Neuron (in vitro differentiated cells): ENCODE results near the gene WDR35.
A peak's percentile ranks its signal among the peaks of the same experiment; 100 is the strongest.
"Not testable (repeated sequence)": the region's sequence is repeated elsewhere in the genome, so short reads cannot be mapped to it uniquely, and the experiment has no call there.

Experiments used
- H2AFZ ChIP-seq: one replicate; pipeline ENCODE4 v1.6.1; 2013; ENCODE audit warnings: low read depth, mild to moderate bottlenecking, inconsistent platforms, low read length, moderate library complexity
- H3K27me3 ChIP-seq: one replicate; pipeline ENCODE4 v1.6.1; 2013; ENCODE audit warnings: low read length; ENCODE audit not compliant: insufficient read depth
- H3K36me3 ChIP-seq: one replicate; pipeline ENCODE4 v1.6.1; 2013; ENCODE audit warnings: low read length; ENCODE audit not compliant: insufficient read depth
- H3K4me1 ChIP-seq: one replicate; pipeline ENCODE4 v1.6.1; 2013; ENCODE audit warnings: low read length; ENCODE audit not compliant: insufficient read depth
- H3K4me3 ChIP-seq: 2 replicates; pipeline ENCODE4 v1.5.1; 2013; ENCODE audit warnings: mild to moderate bottlenecking, low read length, moderate library complexity
- H3K9me3 ChIP-seq: one replicate; pipeline ENCODE4 v1.6.1; 2013; ENCODE audit warnings: low read length

Gene WDR35

DNA sequence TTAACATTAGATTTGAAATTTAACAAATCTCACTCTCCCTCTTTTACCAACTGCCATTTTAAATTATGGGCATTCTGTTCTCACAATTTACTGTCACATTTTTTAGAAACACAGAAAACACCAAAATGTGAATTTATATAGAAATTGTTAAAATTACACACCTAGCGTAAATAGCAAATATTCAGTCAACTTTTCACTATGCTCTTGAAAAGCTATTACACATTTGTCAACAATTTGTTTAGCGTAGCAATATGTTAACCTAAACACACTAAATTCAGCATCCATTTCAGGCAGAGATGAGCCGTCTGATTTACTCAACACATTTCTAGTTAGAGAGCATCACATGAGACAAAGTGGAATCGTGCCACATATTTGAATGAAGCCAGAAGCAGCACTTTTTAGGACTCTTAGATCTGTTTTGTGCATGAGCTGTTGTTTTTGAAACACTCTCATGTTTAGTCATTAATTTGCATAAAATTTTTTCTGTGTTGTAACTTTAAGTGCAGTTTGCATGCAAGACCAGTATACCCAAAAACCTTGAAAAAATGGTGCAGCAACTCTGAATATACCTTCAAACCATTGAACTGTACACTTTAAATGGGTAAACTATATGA is 96.3 kb downstream of the WDR35 start:
- no peaks in the 10 kb centered on the region for H3K9me3 ChIP-seq
- no peaks in the 10 kb centered on the region for H3K27me3 ChIP-seq
- no peak overlapping the region for H3K4me3 ChIP-seq
- H2AFZ ChIP-seq, result no peak overlapping the region
- peaks cover 28% of the 10 kb centered on the region for H3K4me1 ChIP-seq
- no peaks in the 10 kb centered on the region for H3K36me3 ChIP-seq

DNA sequence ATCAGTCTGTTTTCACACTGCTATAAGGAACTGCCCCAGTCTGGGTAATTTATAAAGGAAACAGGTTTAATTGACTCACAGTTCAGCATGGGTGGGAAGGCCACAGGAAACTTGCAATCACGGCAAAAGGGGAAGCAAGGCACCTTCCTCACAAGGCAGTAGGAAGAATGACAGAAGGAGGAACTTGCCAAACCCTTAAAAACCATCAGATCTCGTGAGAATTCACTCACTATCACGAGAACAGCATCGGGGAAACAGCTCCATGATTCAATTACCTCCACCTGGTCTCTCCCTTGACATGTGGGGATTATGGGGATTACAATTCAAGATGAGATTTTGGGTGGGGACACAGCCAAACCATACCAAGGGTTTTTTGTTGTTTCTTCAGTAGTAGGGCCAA is 97.9 kb downstream of the WDR35 start:
- not testable (repeated sequence) for H2AFZ ChIP-seq, H3K36me3 ChIP-seq, H3K9me3 ChIP-seq, H3K27me3 ChIP-seq, H3K4me3 ChIP-seq
- H3K4me1 ChIP-seq, result peaks cover 14% of the 10 kb centered on the region

DNA sequence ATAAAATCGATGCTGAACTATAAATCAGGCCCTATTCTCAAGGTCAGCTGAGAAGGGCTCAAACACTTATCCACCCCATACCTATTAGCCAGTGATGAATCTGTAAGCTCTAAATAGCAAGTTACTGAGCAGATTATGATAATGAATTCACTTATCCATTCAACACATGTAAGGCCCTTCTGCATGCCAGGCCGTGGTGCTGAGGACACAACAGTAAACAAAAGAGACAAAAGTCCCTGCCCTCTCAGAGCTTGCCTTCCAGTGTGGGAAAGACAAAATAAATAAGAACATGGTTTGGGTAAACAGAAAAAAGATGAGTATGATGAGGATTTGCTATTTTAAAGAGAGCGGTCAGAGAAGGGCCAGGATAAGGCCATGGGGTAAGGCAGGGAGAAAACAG is 99.8 kb downstream of the WDR35 start:
- no peaks in the 10 kb centered on the region for H3K36me3 ChIP-seq
- peaks cover 9% of the 10 kb centered on the region for H3K4me1 ChIP-seq
- H3K27me3 ChIP-seq, result no peaks in the 10 kb centered on the region
- no peaks in the 10 kb centered on the region for H3K9me3 ChIP-seq
- H3K4me3 ChIP-seq, result no peak overlapping the region
- H2AFZ ChIP-seq, result peak overlapping the region; percentile 21

DNA sequence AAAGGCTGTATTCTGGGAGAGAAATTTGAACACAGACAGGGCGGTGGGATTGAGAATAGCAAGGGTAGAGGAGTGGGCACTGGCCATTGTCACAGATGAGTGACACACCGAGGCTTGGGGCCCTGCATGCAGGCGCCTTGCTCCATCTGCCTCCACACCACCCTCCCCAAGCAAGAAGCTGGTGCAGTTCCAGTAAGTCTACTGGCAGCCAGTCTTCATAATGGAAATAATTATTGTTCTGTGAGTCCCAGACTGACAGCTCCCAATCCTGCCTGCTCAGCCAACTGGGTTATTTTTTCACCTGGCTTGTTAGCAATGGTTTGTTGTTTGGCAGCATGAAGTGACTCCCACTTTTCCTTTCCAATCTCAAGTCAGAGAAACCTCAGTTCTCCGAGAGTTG is 101.1 kb downstream of the WDR35 start:
- no peaks in the 10 kb centered on the region for H3K27me3 ChIP-seq
- no peak overlapping the region for H3K4me3 ChIP-seq
- no peaks in the 10 kb centered on the region for H3K9me3 ChIP-seq
- peaks cover 9% of the 10 kb centered on the region for H3K4me1 ChIP-seq
- no peaks in the 10 kb centered on the region for H3K36me3 ChIP-seq
- no peak overlapping the region for H2AFZ ChIP-seq

DNA sequence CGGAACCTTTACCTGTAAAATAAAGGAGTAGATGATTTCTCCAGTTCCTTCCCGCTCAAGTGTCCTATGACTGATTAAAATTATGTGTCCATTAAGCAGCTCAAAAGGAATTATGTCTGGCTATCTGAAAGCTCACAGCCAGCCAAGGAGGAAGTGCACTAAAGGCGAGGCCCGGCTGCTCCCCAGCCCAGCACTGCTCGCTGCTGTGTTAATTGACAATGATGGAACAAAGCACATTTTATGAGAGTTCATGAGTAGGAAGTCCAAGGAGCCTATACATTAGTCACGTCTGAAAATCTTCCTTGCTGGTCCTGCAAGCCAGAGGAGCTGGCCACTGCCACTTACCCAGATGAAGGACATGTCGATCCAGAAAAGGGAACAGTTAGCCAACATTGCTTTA is 102.4 kb downstream of the WDR35 start:
- H2AFZ ChIP-seq, result no peak overlapping the region
- no peaks in the 10 kb centered on the region for H3K36me3 ChIP-seq
- peaks cover 9% of the 10 kb centered on the region for H3K4me1 ChIP-seq
- H3K4me3 ChIP-seq, result no peak overlapping the region
- H3K9me3 ChIP-seq, result no peaks in the 10 kb centered on the region
- H3K27me3 ChIP-seq, result no peaks in the 10 kb centered on the region

DNA sequence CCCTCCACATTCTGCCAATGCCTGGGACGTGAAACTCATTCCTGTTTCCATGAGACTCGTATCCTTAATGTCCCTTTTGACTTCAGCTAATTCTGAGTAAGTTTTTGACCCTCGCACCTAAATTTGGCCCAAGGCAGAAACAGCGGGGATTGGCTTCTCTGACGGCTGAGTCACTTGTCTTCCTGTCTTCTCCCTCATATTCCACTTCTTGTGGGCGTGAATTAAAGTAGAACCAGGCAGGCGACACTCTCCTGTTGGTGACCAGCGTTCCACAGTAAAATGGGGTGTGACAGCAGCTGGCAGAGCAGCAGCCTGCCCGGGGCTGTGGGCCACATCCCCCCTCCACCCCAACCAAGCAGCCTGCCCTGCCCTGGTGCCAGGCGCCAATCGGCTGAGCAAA is 103.6 kb downstream of the WDR35 start:
- H3K36me3 ChIP-seq, result no peaks in the 10 kb centered on the region
- H3K4me1 ChIP-seq, result peaks cover 9% of the 10 kb centered on the region
- H3K27me3 ChIP-seq, result no peaks in the 10 kb centered on the region
- H3K4me3 ChIP-seq, result no peak overlapping the region
- H3K9me3 ChIP-seq, result no peaks in the 10 kb centered on the region
- H2AFZ ChIP-seq, result no peak overlapping the region

DNA sequence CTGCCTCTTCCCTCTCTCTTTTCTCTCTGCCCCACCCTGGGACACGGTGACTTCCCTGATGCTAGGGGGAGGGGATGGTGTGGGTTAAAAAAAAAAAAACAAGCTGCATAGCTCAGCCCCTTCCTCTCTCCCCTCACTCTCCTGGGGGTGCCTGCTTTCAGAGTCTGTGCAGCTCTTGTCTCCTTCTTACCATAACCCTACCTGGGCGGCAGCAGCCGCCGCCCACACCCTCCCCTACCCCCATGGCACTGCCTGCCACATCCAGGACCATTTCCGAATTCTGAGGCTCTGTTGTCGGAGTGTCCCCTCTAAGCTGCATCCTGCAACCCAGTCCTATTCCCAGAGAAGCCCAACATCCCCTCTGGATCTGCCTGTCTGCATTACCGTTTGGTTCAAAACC is 104.1 kb downstream of the WDR35 start:
- H3K36me3 ChIP-seq, result no peaks in the 10 kb centered on the region
- H3K27me3 ChIP-seq, result no peaks in the 10 kb centered on the region
- H2AFZ ChIP-seq, result no peak overlapping the region
- H3K4me3 ChIP-seq, result no peak overlapping the region
- H3K9me3 ChIP-seq, result no peaks in the 10 kb centered on the region
- peaks cover 9% of the 10 kb centered on the region for H3K4me1 ChIP-seq

DNA sequence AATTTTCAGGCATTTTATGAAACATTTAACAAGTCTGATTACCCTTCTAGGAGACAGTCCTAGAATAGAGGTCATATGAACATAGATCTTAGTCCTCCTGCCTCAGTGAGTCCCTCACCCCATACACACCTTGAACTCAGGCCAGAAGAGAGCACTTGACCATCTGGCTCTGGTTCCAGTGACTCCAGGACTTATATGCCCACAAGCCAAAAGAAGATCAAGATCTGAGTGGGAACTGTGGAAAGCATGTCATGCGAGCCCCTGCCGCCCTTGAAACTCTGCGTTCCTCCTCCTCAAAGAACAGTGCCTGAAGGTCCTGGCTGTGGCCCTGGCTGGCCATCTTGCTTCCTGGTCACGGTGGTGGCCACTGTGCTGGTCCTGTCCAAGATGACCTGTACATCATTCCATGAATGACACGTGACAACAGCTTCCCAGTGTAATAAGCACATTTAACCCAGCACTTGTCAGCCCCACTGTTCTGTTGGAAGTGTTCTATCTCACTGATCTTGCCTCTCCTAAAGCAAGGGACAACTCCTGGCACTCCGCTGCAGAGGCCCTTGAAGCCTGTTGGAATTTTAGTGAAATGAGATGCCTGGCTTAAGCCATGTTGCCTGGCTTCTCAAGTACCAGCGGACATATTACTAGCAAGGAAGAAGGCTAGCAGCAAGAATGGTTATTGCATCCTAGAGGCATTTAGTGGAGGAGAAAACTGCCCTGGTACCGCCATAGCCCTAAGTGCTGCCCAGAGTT is 105.8 kb downstream of the WDR35 start:
- Histone ChIP-seq H3K9me3 (peaks cover under 1% of the 10 kb centered on the region), H3K27me3 (no peaks in the 10 kb centered on the region), H3K4me3 (no peak overlapping the region), H3K4me1 (no peaks in the 10 kb centered on the region), H3K36me3 (no peaks in the 10 kb centered on the region), H2AFZ (no peak overlapping the region)

DNA sequence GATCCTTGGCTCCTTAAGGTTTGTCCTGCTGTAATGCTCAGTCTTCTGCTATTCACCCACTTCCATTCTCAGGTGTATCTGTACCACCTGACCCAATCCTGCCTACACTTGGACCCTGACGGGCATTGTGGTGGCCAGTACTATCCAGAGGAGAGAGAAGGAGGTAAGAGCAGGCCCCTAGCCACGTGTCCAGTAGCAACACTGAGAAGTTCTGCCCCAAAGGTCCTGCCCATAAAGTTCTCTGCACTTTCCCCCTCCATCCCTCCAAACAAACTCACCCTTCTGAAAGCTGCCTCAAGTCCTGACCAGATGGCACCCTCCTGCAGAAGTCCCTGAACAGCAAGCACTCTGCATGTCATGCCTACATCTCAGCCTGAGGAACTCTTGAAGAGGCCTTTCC is 106.4 kb downstream of the WDR35 start:
- Histone ChIP-seq H3K36me3 (no peaks in the 10 kb centered on the region), H2AFZ (no peak overlapping the region), H3K9me3 (peaks cover 2% of the 10 kb centered on the region), H3K4me1 (no peaks in the 10 kb centered on the region), H3K4me3 (no peak overlapping the region), H3K27me3 (no peaks in the 10 kb centered on the region)

DNA sequence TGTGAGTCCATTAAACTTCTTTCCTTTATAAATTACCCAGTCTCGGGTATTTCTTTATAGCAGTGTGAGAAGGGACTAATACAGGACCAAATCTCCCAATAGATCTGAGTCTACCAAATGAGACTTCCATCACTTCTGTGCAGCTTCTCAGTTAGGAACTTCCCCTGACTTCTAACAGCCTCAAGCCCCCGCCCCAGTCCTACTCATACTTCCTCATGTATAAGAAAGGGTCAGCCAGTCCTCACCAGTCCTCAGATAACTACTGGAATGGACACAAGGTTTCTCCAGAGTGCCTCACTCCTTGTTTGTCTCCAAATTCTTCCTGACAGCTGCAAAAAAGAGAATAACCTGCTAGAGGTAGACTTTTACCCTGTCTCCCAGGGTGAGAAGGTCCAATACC is 107.6 kb downstream of the WDR35 start:
- no peaks in the 10 kb centered on the region for H3K36me3 ChIP-seq
- H2AFZ ChIP-seq, result no peak overlapping the region
- no peaks in the 10 kb centered on the region for H3K4me1 ChIP-seq
- H3K4me3 ChIP-seq, result no peak overlapping the region
- no peaks in the 10 kb centered on the region for H3K27me3 ChIP-seq
- peaks cover 2% of the 10 kb centered on the region for H3K9me3 ChIP-seq

DNA sequence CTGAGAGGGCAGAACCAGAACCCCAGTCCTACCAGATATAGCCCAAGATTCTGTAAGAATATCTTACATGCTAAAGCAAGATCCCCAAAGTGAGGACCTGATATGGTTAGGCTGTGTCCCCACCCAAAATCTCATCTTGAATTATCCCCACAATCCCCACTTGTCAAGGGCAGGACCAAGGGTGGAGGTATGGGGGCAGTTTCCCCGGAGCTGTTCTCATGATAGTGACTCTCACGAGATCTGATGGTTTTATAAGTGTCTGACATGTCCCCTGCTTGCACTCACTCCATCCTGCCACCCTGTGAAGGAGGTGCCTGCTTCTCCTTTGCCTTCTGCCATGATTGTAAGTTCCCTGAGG is 108.0 kb downstream of the WDR35 start:
- no peak overlapping the region for H2AFZ ChIP-seq
- H3K4me3 ChIP-seq, result no peak overlapping the region
- H3K4me1 ChIP-seq, result no peaks in the 10 kb centered on the region
- H3K36me3 ChIP-seq, result no peaks in the 10 kb centered on the region
- no peaks in the 10 kb centered on the region for H3K27me3 ChIP-seq
- peaks cover 2% of the 10 kb centered on the region for H3K9me3 ChIP-seq

DNA sequence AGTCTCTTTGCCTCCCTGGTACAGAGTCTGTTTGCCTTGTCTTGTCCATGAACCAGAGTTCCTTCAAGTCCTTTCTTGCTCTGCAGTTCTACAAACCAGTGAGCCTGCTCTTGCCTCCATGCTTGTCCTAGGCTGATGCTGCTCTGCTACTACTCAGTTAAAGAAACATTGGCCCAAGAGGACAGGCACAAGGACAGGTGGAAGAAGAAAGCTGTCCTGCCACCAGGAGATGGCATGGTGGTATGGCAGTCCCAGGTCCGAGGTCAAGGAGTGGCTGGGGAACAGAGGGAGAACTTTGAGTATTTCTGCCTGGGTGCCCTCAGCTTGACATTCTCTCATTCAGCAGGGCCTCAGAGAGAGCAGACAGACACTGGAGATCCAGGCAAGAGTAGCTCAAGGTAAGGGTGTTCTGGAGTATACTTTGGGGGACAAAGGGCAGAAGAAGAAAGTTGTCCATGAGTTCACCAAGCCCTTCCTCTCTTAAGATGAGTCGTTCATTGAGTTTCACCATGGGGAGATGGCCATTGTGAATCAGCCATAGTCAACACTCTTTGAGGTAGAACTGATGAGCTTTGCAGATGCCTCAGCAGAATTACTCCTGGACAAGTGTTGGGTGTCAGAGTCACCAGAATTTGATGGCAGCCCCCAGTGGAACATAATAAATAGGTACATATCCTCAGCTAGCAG is 108.5 kb downstream of the WDR35 start:
- Histone ChIP-seq H3K4me1 (no peaks in the 10 kb centered on the region), H3K27me3 (no peaks in the 10 kb centered on the region), H2AFZ (no peak overlapping the region), H3K9me3 (peaks cover 2% of the 10 kb centered on the region), H3K36me3 (no peaks in the 10 kb centered on the region), H3K4me3 (no peak overlapping the region)

DNA sequence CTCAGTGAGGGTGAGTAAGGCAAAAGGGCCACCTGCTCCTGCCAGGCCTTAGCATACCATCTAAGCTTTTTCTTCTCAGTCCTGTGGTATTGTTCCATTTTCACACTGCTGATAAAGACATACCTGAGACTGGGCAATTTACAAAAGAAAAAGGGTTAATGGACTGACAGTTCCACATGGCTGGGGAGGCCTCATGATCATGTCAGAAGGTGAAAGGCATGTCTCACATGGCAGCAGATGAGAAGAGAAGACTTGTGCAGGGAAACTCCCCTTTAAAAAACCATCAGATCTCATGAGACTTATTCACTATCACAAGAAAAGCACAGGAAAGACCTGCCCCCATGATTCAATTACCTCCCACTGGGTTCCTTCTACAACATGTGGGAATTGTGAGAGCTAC is 109.7 kb downstream of the WDR35 start:
- H3K4me1 ChIP-seq, H2AFZ ChIP-seq, H3K27me3 ChIP-seq, H3K36me3 ChIP-seq, H3K4me3 ChIP-seq, H3K9me3 ChIP-seq: not testable (repeated sequence)
